Inferior parietal cortex (tissue), 1 donor: ENCODE measurements around the gene CSF2RB.
A peak's percentile ranks its signal among the peaks of the same experiment; 100 is the strongest.
"Not testable (repeated sequence)": the region's sequence is repeated elsewhere in the genome, so short reads cannot be mapped to it uniquely, and the experiment has no call there.

Experiments used
- DNase-seq: peaks from one replicate; pipeline ENCODE4 v3.0.0-alpha.2; 2016; ENCODE audit errors: extremely low spot score

Gene CSF2RB

DNA sequence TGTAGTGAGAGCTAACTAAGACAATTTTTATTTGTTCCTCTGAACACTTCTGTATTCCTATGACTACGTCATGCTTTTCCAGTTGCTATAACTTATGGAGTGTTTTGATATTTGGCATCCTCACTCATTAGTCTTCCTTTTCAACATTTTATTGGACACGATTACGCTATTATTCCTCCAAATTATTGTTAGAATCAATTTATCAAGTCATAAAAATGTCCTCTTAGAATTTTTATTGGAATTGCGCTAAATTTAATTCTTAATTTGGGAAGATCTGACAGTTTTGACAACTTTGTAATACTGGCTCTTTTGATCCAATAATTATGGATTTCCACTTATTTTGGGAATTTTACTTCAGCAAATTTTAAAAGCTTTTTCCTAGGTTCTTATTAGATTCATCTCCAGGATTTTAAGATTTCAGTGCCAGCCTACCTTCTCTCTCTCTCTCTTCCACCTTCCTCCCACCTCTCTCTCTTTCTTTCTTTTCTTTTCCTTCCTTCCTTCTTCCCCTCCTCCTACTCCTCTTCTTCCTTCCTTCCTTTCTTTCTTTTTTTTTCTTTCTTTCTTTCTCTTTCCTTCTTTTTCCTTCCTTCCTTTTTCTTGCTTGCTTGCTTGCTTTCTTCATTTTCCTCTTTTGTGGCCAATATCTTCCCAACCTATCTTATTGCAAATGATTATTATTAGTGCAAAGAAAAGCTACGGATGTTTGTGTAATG is 55.0 kb downstream of the CSF2RB start:
- no peak for DNase-seq

DNA sequence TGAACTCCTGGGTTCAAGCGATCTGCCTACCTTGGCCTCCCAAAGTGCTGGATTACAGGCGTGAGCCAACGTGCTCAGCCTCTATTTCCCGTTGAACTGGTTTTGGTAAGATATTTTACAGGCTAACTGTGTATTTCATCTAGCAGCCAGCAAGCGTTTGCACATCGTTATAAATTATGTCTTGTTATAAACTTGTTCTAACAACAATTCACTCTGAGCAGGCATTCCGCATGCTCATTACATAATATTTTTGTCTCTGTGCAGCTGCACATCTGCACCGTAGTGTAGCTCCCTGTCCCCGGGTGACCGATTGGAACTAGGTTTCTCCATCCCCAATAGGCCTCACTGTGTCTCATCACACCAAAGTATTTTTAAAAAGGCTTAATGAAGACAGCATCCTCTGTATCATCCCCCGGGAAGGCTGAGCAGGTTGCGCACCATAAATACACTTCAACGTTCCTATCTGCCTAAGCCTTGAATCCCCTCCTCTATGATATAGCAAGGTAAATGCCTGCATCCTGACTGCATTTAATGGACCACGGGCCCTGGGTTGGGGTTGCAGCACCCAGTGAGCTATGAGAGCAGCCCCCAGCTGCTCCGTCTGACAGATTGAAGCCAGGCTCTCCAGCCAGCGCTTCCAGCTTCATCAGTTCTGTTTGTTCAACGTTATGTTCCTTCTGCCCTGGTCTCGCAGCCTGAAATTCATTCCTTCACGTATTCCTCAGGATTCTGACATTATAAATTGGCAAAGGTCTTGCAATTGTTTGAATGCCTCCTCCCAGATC is 58.1 kb downstream of the CSF2RB start:
- no peak for DNase-seq

DNA sequence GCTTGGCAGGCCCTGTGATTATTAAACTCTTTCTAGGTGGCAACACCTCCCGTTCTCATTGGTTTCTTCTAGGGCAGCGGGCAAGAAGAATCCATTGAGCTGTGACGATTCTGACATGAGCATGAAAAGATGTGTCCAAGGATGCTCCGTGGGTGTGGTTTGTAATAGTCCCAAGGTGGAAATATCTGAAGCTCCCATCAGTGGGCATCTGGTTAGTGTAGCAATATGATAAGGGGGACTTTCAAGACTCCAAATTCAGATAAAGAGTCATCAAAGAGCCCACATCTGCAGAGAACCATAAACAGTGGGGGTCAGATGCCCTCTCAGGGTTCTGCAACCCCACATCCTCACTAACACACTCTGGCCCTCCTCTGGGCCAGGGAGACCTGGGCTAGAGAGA is 63.2 kb downstream of the CSF2RB start:
- no peak for DNase-seq

DNA sequence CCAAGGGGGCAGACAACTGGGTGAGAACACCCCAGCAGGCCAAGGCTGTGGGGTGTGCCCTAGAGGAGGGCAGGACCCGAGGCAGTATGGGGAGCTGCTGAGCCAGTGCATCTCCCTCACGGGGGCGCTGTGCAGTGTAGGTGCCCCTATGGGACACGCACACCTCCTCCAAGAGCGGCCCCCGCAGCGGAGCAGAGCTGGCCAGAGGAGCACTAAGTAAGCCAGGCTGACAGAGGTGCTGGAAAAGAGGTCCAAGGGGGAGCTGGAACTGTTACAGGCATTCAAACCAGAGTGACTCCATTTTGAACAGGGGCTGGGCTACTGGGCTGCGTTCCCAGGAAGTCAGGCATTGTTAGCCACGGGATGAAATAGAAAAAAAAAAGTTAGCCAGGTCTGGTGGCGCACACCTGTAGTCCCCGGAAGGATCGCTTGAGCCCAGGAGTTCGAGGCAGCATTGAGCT is 64.0 kb downstream of the CSF2RB start:
- DNase-seq: no peak

DNA sequence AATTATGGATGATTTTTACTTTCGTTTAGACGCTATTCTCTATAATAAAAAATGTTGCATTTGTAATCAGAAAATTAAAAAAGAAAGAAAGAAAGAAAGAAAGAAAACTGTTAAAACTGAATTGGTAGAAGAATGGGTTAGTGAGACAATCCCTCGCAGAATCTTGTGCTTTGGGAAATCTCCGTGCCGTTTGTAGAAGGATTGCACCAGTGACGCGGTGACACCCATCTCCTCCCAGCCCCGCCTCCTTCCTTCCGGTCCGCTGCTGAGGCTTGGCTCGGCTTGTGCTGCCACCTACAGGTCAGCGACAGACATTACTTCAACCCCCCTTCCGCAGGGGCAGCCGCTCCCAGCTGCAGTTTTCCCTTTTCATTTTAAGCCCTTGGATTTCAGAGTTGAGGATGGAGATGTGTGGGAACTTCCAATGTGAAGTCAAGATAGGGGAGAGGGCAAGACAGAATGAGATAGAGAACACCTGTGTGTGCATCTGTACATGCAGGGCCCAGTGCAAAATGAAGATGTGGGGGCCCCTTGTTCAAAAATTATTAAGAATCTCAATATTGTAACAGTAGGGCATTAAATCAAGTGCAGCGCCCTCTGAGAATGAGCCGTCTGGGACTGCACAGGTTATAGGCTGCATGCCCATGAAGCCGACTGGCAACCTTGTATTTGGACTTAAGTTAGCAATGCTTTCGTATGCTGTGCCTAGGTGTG is 64.7 kb downstream of the CSF2RB start:
- DNase-seq: peak; percentile 92

DNA sequence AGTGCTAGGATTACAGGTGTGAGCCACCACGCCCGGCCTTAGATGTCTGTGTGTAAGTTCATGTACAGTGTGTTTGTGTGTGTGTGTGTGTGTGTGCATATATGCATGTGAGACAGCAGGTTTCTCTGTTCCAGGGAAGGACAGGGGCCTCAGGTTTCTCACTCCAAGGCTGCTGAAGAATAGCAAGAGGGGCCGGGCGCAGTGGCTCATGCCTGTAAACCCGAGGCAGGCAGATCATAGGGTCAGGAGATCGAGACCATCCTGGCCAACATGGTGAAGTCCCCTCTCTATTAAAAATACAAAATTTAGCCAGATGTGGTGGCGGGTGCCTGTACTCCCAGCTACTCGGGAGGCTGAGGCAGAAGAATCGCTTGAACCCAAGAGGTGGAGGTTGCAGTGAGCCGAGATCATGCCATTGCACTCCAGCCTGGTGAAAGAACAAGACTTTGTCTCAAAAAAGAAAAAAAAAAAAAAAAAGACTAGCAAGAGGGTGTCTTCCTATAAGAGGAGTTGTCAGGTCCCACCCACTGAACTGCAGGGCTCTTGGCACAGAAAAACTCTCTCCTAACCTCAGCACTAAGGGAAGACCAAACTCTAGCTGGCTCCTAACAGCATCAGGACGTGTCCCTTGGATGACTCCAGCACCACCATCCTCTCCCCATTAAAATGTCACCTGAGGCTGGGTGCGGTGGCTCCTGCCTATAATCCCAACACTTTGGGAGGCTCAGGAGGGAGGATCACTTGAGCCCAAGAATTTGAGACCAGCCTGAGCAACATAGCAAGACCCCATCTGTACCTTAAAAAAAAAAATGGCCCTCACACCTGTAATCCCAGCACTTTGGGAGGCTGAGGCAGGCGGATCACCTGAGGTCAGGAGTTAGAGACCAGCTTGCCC is 65.8 kb downstream of the CSF2RB start:
- no peak for DNase-seq

DNA sequence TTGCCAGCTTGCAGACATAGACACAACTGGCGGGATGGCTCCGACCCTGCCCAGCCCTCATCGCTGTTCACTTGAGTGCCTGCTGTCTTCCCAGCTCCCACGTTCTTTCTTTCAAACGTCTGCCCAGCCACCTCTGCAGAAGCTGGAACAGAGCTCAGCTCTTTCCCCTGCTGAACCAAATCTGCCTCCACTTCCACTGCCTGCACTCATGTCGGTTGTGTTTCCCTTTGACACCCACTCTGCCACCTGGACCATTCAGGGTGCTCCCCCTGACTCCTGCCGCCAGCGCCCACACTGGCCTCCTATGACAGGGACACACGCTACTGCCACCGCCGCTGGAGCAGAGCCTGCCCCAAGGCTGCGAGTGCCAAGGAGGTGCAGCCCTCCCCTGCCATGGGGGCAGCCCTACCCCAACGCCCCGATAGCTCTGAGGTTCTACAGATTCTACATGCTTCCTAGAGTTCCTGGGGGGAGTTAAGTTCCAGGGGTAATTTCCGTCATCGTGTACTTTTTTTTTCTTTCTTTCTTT is 67.9 kb downstream of the CSF2RB start:
- no peak for DNase-seq

DNA sequence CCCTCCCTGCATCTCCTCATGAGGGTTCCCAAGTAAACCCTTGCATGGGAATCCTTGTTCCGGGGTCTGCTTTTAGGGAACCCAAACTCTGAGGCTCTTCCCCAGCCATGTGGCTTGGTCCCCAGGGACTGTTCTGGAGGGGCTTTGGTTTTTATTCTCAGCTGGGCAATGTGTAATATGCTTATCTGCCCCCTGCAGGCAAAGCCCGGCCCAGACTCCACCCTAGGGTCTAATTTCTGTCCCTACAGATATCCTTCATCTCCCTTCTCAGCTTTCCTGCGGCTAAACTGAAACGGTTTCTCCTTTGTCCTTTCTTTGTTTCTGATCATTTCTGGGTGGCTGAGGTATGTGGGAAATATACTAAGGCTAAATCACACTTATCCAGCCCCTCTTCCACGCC is 68.7 kb downstream of the CSF2RB start:
- DNase-seq: no peak

DNA sequence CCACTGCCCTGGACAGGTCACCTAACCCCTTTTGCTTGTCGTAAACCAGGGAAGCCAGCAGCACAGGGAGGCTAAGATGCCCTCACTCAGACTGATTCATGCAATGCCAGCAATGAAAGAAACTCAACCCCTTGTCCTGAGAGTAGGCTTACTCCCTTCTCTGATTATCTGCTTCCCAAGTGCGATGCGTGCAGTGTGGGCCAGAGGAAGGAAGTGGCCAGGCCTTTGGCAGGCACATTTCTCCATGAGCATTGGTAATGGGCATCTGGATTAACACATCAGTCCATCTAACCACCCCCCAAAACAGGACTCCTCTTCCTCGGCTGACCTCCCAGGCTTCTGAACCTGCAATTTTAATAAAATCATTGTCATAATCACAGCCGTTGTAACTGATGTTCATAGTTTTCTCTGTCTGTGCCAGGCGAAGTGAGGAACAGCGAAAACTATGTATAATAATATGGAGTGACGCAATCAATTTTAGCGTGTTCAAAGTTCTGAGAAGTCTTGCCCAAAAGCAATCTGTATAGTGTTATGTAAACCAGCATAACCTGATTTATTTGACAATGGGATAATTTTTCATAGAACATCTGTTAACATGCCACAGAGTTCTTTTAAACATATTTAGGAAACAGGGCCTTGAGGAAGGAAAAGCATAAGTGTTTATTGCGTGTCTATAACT is 71.9 kb downstream of the CSF2RB start:
- no peak for DNase-seq

DNA sequence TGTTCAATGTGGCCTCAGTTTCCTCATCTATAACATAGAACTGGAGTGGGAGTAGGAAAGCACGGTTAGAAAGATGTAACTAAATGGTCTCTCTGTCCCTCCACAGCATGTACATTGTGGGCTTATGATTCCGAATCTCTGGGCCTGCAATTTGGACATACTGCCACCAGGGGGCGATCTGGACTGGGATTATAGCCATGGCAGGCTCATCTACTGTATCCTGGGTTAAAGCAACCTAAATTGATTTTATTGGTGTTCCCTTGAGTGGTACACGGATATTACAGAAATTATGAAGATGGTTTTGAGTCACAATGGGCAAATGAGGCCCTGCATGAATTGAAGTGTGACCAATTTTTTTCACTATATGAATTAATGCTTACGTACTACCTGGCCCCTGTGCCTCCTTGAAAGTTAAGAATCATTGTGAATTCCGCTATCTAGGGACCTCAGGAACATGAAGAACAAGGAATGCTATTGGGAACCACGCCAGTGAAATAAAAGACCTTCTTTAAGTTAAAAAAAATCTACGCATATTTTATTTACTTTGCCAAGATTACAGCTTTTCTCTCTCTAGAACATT is 72.9 kb downstream of the CSF2RB start:
- no peak for DNase-seq

DNA sequence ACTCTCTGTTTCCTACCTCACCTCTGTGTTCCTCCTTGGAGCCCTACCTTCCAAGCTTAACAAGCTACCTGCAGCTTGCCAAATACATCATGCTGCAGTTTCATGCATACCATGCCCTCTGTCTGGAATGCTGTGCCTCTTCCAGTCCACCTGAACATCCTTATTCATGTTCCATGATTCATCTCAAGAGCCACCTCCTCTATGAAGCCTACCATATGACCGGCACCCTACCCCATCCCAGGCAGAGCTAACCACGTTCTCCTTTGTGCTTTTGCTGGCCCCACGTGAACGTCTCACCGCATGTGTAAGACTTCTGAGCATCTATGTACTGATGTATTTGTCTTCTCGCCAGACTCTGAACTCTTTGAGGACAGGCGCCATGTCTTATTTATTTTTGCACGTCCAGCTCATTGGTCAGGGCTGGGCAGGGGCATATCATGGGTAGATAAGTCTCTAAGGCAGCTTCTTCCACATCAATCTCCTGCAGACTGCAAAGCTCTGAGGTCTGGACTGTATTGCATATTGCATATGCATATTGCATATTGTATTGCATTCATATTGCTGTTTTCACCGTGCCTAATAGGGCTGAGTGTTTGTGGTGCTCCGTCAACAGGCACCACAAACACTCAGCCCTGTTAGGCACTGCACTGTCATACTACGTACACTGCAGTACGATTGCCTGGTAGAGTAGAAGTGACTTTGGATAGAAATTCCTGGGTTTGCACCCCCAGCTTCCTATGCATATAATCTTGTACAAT is 74.8 kb downstream of the CSF2RB start:
- no peak for DNase-seq

DNA sequence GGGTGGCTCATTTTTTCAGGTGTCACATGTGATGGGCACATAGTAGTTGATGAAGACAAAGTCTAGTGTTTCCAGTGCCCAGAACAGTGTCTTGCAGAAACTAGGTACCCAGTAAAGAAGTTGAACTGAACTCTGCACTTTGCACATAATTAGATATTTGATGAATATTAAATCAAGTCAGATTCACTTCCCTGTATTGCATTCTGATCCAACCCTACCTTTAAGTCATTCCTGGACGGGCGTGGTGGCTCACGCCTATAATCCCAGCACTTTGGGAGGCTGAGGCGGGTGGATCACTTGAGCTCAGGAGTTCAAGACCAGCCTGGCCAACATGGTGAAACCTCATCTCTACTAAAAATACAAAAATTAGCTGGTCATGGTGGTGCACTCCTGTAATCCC is 75.6 kb downstream of the CSF2RB start:
- DNase-seq: not testable (repeated sequence)
